Posterior vena cava (tissue), 2 donors: ENCODE data around the gene PNPT1. TPM values are rescaled to one million over a fixed set of nuclear protein-coding genes. Genes with fewer than 3 reads are reported as not detected.
"Not testable (repeated sequence)": the region's sequence is repeated elsewhere in the genome, so short reads cannot be mapped to it uniquely, and the experiment has no call there.

Source experiments
- DNase-seq: peaks from one replicate; pipeline ENCODE4 v3.0.0-alpha.2; 2020; ENCODE audit warnings: low spot score
- intact Hi-C, 2 donors: fragments of 100-400 bp; cut with DNase I; formaldehyde crosslinking; loops; one replicate each; pipeline versions ENCODE4 v1.14.1 to v1.14.2; 2022 to 2023
- total RNA-seq, 2 donors: library from RNA; stranded (reverse); fragmentation: NEBNext Ultra II Directional; extraction: Animal tissue kit (Norgen Biotek cat#: 25700); gene quantifications; one replicate each; pipeline ENCODE4 v1.2.1, GENCODE V29; 2021
- donor health status: DM: yes; HTN: yes; CAD: no.
- donor health status: DM: yes; HTN: yes; CAD: no.

The PNPT1 gene
- total RNA-seq, 2 donors from 2014 or later = 20.4 to 23.9 TPM

DNA sequence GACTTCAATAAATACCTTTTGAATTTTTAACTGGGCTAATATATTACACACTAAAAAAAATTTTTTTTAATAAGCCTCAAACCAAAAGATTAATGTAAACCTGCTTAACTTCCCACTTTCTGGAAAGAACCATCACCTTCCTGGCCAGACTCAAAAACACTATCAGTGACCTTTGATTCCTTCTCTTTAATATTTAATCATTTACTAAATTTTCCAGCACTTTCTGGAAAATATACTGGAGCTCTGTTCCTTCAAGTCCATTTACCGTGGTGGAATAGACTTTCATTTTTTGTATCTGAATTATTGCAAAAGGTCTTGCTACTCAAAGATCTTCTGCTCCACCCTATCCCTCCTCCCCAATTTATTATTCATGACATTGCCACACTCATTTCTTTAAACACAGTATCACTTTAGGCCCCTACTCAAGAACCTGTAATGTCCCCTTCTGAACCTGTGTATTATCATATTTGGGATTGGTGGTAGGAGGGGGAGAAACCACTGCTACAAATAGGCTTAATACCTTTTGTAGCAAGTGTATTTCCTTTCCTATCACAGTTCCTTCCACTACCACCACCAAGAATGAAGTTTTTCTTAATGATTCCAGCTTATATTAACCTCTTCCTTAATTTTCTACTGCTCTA, 83.6 kb downstream of the PNPT1 start:
- intact Hi-C loops = no loop called here
- no peak for DNase-seq

DNA sequence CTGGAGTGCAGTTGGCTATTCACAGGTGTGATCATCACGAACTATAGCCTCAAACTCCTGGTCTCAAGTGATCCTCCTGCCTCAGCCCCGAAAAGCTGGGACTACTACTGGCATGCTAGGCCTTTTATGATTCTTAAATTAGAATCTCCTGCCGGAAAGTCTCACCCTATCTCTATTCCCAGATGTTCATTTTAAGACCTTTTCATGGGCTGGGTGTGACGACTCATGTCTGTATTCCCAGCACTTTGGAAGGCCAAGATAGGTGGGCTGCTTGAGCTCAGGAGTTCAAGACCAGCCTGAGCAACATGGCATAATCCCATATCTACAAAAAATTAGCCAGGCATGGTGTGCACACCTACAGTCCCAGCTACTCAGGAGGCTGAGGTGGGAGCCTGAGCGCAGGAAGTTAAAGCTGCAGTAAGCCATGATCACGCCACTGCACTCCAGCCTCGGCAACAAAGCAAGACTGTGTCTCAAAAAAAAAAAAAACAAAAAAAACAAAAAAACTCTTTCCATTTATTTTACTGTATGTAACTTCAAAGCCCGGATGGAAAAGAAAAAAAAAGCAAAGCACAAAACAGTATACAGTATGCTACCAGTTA, 84.3 kb downstream of the PNPT1 start:
- no peak for DNase-seq
- intact Hi-C loops = no loop called here

DNA sequence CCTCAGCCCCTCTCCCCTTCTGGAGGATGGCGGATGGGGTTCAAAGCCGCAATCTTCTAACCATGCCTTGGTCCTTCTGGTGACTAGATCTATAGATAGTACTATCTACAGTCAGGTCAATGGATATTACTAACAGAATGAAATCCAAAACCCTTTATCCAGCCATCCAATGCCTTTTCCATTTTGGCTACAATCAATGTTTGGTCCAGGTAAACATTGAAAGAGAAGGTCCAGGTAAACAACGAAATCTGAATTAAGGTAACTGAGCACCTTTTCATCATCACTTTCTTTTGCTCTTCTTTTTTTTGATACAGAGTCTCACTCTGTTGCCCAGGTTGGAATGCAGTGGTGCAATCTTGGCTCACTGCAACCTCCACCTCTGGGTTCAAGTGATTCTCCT, 85.9 kb downstream of the PNPT1 start:
- intact Hi-C loops = no loop called here
- DNase-seq = no peak

DNA sequence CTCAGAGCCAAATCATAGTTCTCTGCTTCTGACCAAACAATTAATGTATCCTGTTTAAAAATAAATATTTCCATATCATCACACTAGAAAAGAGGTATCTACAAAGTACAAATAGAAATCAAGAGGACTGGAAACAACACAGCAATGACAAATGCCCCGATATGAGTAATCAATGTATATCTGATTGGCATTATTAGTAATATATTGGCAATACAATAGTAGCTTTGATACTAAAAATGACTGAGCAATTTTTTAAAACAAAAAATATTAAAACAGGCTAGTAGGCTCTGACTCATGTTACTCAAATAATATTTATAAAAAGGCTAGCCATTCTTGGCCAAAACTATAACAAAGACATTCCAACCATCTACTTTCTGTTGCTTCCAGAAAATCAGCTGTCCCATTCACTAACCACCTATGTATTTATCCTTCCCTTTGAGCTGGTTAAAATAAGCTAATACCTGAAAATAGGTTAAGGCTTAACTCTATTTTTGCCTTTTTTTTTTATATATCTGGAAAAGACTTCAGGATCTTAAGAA, 89.5 kb downstream of the PNPT1 start:
- intact Hi-C loops = no loop called here
- no peak for DNase-seq

DNA sequence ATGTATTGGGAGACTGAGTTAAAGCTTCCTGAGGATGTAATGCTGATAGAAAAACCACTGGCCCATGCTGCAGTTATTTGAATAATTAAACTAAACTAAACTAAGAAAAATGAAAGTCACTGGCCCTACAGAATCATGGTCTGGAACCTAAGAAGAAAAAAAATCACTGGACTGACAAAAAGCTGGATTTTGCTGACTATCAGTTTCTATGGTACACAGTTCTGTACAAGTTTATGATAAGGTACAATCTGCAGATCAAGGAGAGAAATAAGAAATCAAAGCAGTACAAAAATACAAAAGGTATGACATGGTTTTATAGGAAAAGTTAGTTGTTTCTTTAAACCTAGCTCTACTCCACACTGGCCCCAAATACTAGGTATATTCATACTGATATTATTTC, 91.8 kb downstream of the PNPT1 start:
- DNase-seq = no peak
- intact Hi-C loops = no loop called here

DNA sequence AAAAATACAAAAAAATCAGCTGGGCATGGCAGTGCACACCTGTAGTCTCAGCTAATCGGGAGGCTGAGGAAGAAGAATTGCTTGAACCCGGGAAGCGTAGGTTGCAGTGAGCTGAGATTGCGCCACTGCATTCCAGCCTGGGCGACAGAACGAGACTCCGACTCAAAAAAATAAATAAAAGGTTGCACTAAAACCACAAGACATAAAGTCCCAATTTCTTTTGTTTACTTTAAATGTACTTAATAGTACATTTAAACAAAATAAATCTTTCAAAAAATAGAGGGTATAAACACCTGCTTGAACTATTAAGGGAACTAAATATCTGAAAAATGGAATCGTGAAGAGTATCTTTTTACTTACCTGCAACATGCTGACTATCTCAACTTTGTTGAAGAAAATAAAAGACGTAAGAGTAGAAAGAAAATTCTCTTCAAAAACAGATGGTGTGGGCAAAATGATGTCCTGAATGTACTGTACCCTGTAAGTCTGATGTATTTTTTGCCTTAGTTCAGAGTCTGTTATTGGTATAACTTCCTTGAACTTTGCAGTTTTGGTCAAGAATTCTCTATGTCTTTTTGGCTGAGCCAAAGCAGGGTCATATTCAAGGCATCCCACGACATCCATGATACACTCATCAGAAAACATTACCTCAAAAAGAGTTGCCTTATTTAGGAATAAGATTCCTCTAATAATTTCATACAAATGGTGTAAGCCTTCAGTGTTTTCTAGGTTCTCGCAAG, 95.4 kb downstream of the PNPT1 start:
- intact Hi-C loops = no loop called here
- no peak for DNase-seq

DNA sequence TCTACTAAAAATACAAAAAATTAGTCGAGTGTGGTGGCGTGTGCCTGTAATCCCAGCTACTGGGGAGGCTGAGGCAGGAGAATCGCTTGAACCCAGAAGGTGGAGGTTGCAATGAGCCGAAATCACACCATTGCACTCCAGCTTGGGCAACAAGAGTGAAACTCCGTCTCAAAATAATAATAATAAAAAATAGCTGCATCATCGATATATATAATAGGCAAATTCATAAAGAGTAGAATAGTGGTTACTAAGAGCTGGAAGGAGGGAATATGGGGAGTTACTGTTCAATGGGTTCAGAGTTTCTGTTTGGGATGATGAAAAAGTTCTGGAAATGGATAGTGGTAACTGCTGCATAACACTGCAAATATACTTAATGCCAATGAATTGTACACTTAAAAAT, 96.8 kb downstream of the PNPT1 start:
- intact Hi-C loops, DNase-seq: not testable (repeated sequence)

DNA sequence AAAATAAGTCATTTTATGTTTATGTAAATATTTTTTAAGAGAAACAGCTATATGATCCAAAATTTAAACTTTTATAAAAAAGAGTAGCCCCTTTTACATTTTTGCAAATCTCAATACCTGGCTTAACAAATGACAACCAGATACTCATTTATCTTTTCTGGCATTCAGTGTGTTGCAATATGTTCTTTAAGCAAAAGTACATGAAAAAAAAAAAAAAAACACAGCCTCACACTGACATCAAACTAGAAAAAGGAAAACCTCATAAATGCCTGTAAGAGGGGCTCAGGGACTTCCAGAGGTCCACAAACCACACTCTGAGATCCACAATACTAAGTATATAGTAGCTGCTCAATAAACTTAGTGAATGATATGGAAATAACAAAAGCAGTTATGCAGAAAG, 98.1 kb downstream of the PNPT1 start:
- no peak for DNase-seq
- intact Hi-C loops = no loop called here

DNA sequence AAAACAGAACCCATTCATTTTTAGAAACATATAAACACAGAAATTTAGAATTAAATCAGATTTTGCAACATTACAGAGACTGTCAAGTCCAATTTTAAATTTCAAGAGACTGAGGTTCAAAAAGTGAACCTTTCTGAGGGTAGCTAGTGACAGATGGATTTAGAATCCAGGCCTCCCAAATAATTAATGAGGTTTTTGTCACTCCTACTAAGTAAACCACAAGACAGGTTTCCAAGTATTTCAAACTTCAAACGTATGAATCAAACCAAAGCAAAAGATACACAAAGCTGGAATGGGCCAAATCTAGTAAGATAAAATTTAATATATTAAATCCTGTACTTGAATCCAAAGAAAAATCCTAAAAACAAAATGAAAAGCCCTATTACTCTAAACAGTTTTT, 101.5 kb downstream of the PNPT1 start:
- no peak for DNase-seq
- intact Hi-C loops = no loop called here

DNA sequence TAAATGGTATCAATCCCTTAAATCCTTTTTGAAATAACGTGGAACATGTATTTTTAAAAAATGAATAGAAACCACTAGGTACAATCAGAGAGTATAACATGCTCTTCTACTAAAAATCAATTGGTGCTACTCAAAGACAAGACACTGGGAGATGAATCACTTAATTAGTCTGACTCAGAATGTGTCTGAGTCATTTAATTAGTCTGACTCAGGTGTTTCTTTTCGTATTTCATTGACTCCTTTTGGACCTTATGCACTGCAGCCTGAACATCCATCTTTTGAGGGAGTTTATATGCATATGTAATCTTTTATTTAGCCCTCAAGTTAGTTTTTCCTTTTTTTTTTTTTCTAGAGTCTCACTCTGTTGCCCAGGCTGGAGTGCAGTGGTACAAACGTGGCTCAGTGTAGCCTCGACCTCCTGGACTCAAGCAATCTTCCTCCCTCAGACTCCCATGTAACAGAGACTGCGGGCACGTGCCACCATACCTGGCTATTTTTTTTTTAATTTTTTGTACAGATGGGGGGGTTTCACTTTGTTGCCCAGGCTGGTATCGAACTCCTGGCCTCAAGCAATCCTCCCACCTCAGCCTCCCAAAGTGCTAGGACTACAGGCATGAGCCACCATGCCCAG, 102.7 kb downstream of the PNPT1 start:
- intact Hi-C loops = no loop called here
- no peak for DNase-seq

DNA sequence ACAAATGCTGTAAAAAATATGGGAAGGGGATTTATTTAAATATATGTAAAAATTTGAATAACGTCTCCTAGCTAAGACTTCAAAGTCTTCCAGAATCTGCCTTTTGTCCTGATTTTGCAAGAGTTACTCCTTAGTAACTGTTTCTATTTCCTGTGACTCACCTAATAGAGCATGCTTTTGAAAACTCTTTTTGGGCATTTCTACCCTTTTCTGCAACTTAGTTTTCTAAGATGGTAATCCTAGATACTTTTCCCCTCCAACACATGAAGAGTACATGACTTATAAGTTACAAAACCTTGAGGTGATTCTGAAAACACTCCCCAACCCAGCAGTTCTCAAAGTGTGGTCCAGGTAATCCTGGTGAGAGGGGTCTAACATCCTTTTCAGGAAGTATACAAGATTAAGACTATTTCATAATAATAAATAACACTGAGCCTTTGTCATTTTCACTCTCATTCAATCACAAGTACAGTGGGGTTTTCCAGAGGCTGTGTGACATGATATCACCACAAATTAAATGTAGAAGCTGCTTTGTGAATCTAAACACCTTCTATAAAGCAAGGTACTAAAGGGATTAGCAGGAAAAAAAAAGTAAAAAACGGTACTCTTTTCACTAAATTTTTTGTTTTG, 108.1 kb downstream of the PNPT1 start:
- intact Hi-C loops = no loop called here
- DNase-seq = no peak

Other genes starting within 250 kb of the PNPT1 start
- gene CFAP36, start 174.1 kb downstream of the PNPT1 start, total RNA-seq = 10 to 100 TPM; 46.8 to 55.9 TPM
- gene PPP4R3B, start 76.2 kb downstream of the PNPT1 start, total RNA-seq = 10 to 100 TPM; 55.4 to 69.9 TPM
- 100 to 1,000 TPM; 327 to 476 TPM for gene EFEMP1, start 229.9 kb upstream of the PNPT1 start, total RNA-seq